Activated CD8-positive, alpha-beta memory T cell treated with anti-CD3 and anti-CD28 coated beads for 36 hours (primary cell): ENCODE measurements around the gene GMPR. TPM values are rescaled to one million over a fixed set of nuclear protein-coding genes. Genes with fewer than 3 reads are reported as not detected.
"Not testable (repeated sequence)": the region's sequence is repeated elsewhere in the genome, so short reads cannot be mapped to it uniquely, and the experiment has no call there.

Source experiments
- CTCF ChIA-PET: fragments of 350-600 bp; sonication (Branson Sonifier 250); formaldehyde crosslinking; loops from one replicate; lab custom pipeline; 2021; ENCODE audit warnings: antibody characterized with exemption; lab: Charles Lee
- POLR2A ChIA-PET: fragments of 350-600 bp; sonication (Branson Sonifier 250); formaldehyde crosslinking; loops from one replicate; lab custom pipeline; 2021; ENCODE audit warnings: antibody characterized with exemption; lab: Charles Lee
- total RNA-seq, 2 experiments: library from RNA; stranded (reverse); gene quantifications; one replicate each; pipeline ENCODE4 v1.2.3, GENCODE V29; 2021

The GMPR gene
- total RNA-seq, 2 experiments from 2014 or later: 0.80 to 0.92 TPM

DNA sequence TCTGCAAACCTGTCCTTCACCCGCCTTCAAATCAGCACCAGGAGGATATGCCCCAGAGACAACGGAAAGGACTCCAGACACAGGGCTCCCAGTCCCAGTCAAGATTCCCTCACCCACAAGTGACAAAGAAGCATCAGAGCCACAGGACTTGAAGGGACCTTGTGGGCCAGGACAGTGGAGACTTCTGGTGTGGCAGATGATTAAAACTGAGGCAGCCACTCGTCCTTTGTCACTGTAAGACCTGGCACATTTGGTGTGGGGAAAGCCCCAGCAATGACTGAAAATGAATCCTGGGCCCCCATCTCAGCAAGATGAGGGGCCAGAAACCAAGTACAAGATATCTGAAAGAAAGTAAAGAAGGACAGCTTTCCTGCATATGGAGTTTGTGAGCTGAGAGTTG is 15.6 kb upstream of the GMPR start:
- POLR2A ChIA-PET: no interaction called here
- CTCF ChIA-PET: no interaction called here

DNA sequence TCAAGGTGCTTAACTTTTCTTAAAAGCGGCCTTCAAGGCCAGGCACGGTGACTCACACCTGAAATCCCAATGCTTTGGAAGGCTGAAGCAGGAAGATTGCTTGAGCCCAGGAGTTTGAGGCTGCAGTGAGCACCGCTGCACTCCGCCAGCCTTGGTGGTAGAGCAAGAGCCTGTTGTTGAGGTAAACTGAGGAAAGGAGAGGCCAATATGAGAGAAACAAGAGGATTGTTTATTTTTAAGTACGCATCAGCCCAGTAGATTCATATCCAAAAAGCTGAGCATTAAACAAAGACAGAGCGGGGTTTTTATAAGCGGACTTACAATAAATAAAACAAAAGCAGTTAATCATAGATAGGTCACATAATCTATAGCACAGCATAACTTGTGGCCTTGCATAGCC is 15.0 kb upstream of the GMPR start:
- CTCF ChIA-PET: no interaction called here
- POLR2A ChIA-PET: no interaction called here

DNA sequence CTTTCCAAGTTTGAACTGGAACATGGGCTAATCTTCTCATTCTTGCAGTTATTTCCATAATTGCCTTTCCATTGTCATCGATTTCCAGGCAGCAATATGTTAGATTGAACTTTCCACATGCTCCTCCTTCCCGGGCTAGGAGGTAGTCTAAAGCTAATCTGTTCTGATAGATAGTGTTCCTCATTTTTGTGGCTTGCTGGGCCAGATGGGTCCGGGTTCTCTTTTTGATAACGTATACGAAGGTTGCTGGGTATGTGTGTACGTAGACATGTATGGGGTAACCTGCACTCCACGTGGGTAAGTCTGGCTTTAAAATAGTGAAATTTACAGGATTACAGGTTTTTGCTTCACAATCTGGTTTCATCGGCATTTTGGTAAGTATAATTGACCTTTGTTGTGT is 14.0 kb upstream of the GMPR start:
- POLR2A ChIA-PET: no interaction called here
- CTCF ChIA-PET: no interaction called here

DNA sequence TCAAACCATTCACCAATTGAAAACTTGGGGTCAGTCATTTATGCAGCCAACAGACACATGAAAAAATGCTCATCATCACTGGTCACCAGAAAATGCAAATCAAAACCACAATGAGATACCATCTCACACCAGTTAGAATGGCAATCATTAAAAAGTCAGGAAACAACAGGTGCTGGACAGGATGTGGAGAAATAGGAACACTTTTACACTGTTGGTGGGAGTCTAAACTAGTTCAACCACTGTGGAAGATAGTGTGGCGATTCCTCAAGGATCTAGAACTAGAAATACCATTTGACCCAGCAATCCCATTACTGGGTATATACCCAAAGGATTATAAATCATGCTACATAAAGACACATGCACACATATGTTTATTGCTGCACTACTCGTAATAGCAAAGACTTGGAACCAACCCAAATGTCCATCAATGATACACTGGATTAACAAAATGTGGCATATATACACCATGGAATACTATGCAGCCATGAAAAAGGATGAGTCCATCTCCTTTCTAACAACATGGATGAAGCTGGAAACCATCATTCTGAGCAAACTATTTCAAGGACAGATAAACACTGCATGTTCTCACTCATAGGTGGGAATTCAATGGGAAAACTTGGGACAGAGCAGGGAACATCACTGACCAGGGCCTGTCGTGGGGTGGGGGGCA is 13.2 kb upstream of the GMPR start:
- CTCF ChIA-PET: not testable (repeated sequence)

DNA sequence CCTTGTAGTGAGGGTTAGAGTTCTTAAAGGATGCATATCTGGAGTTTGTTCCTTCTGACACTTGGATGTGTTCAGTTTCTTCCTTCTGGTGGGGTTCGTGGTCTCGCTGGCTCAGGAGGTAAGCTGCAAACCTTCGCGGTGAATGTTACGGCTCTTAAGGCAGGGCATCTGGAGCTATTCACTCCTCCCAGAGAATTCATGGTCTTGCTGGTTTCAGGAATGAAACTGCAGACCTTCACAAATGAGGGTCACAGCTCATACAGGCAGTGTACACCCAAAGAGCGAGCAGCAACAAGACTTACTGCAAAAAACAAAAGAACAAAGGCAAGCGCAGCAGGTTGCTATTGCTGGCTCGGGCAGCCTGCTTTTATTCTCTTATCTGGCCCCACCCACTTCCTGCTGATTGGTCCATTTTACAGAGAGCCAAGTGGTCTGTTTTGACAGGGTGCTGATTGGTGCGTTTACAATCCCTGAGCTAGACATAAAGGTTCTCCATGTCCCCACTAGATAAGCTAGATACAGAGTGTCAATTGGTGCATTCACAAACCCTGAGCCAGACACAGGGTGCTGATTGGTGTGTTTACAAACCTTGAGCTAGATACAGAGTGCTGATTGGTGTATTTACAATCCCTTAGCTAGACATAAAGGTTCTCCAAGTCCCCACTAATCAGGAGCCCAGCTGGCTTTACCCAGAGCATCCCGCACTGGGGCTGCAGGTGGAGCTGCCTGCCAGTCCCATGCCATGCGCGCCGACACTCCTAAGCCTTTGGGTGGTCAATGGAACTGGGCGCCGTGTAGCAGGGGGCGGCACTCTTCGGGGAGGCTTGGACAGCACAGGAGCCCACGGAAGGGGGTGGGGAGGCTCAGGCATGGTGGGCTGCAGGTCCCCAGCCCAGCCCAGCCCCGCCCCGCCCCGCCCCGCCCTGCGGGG is 12.0 kb upstream of the GMPR start:
- POLR2A ChIA-PET, CTCF ChIA-PET: not testable (repeated sequence)

More for the DNA sequence above, 13.2 kb upstream of the GMPR start:
- POLR2A ChIA-PET: not testable (repeated sequence)

DNA sequence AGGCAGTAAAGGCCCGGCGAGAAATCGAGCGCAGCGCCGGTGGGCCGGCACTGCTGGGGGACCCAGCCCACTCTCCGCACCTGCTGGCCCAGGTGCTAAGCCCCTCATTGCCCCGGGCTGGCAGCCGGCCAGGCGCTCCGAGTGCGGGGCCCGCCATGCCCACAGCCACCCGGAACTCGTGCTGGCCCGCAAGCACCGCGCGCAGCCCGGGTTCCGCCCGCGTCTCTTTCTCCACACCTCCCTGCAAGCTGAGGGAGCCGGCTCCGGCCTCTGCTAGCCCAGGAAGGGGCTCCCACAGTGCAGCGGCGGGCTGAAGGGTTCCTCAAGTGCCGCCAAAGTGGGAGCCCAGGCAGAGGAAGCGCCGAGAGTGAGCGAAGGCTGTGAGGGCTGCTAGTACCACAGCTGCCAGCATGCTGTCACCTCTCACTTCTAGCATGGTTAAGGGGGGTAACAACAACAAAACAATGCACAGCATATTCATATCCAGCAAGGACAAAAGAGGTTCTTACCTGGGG is 11.3 kb upstream of the GMPR start:
- CTCF ChIA-PET: no interaction called here
- POLR2A ChIA-PET: no interaction called here

DNA sequence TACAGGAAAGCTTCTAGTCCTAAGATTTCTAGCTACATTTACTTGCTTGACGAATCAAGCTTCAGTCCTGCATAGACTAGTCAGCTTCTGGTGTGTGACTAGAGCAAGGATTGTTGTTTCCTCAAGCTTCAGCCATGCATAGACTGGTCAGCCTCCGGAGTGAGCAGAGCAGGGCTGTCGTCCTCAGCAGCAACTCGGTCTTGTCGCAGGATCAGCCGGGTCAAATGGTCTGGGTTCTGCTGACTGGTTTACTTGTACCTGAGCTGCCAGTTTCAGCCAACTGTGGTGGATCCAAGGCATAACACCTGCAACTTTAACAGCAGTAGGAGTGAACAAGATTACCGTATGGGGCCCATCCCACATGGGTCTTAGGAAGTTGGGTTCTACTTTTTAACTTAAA is 10.8 kb upstream of the GMPR start:
- CTCF ChIA-PET: no interaction called here

DNA sequence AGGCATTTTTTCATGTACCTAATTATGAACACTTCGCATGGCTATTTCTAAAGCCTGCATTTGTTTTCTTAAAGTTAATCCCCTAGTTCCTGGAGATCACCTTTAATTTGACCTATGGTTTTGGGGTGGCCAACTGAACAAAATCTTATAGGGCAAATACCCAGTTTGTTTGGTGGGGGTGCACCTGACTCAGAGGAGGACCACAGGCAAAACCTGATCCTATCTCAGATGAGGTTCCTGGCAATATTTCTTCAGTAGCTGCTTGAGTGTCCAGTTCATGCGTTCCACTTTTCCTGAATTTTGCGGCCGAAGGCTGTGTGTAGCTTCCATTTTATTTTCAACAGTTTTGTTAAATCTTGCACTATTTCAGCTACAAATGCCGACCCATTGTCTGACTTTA is 10.3 kb upstream of the GMPR start:
- ChIA-PET POLR2A (no interaction called here), CTCF (no interaction called here)

More for the DNA sequence above, 10.8 kb upstream of the GMPR start:
- POLR2A ChIA-PET: no interaction called here

DNA sequence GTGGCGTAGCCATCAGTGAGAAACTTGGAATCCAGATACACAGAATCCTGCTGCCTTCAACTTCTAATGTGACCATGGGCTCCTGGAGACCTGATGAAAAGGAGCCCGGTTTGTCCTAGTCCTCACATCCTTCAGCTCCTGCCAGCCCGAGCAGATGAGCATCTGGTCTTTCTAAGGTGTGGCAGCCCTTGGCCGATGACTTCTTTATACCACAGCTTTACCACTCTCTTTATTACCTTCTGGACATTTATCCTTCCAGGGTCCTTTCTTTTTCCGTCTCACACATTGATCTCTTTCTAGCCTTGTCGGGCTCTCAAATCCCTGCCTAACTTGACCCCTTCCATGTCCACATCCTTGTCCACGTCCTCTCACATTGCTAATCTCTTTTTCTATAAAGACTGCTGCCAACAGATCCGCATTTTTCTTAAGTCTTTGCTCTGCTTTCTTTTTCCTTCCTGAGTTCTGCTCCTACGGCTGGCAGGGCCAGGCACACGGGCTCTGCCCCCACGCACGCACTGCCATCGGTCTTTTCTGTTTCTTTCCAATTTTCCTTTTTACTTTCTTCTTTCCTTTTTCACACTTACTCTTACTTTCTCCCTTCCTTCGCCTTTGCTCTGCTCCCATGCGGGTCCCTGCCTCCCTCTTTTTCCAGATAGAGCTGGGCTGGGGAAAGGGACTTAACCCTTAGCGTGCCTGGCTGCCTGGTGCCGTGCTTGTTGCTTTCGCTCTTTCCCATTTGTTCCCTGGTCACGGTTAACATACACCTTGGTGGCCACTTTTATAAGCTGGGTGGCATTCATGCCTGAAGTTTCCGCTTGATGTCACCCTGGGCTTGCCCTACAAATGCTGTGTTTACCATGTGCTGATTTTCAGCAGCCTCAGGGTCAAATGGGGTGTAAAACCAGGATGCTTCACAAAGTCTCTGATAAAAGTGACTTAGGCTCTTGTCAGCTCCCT is 9.4 kb upstream of the GMPR start:
- ChIA-PET CTCF (no interaction called here), POLR2A (no interaction called here)

DNA sequence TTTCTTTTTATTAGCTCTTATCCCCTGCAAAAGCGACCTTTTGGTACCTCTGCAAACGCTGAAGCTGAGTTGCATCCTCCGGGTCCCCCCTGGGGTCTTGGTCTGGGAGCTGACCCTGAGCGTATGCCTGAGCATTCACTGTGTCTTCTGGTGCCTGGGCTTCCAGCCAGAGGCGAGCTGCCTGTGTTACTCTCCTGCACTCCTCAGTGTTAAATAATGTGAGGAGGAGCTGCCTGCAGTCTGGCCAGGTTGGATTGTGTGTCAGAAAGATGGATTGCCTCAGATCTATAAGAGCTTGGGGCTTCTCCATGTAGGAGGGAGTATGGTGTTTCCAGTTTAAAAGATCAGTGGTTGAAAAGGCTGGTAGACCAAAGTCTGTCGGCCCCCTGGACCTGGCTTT is 8.7 kb upstream of the GMPR start:
- POLR2A ChIA-PET: no interaction called here
- CTCF ChIA-PET: interaction anchor here (1.2 kb wide), 1 partner anchor 11 kb away, joined by 5 read pairs; no protein-coding TSS in a partner anchor

DNA sequence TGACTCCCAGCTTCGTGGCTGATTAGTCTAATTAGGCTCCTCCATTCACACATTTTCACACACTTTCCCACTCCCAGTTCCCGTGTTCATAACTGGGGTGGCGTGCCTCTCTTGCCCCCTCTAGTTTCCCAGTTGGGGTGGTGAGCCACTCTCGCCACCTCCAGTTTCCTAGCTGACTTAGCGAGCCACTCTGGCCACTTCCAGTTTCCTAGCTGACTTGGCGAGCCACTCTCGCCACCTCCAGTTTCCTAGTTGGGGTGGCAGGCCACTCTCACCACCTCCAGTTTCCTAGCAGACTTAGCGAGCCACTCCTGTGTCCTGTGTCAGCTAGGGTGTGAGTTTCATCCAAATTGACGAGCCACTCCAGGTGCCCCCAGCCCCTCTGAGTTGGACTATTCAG is 7.4 kb upstream of the GMPR start:
- POLR2A ChIA-PET: no interaction called here
- CTCF ChIA-PET: interaction anchor here (0.6 to 1.2 kb wide), 2 partner anchors 10 to 18 kb away, joined by 3 to 5 read pairs; no protein-coding TSS in a partner anchor

DNA sequence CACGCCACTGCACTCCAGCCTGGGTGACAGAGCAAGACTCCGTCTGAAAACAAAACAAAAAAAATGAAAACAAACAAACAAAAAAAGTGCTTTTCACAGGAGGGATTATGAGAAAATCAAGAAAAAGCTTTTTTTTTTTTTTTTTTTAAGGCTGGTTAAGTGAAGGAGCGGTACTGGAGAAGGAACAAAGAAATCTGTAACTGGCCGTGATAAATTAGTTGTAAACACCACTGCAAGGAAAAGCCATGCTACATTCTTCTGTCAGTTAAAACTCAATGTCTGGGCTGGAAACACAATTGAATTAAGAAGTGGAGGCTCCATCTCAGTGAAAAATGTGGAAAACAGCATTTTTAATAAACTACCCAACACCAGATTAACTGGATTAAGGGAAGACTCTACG is 6.3 kb upstream of the GMPR start:
- POLR2A ChIA-PET: no interaction called here
- CTCF ChIA-PET: no interaction called here

DNA sequence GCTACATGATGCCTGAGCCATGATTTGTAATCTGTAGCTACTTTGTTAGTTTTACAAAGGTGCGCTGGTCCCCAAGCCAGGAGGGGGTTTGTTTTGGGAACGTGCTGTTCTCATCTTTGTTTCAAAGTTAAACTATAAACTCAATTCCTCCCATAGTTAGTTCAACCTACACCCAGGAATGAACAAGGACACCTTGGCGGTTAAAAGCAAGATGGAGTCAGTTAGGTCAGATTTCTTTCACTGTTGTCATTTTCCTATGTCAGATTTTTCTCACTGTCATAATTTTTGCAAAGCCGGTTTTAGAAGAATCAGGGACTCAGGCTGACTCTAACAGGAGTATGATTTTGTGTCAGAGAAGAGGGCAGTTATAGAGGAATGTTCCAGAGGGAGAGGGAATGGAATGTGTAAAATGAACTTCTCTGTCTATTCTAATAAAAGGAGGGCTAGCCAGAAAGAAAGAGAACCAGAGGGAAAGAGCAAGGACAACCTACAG is 2.3 kb upstream of the GMPR start:
- CTCF ChIA-PET: no interaction called here
- POLR2A ChIA-PET: no interaction called here

DNA sequence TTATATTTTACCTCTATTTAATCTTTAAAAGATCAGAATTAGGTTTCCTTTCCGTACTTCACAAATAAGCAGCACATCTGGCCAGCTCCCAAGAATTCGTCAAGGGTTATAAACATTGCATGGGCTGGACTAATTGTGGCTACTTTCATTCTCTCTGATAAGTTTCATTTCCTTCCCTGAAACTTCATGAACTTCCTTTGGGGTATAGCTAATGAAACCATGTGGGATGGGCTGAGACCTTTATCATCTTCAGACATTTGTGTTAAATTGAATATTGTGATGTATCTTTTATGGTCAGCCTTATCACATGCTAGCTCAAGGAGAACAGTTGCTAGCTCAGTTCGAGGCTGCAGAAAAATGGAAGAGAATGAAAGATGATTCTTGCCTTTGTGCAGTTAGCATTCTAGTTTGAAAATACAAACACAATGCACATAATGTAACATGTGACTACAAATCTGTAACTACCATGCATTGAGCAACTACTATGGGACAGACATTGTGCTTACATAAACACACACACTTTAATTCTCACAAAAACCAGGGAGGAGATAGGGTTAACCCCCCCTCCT is 1.7 kb upstream of the GMPR start:
- CTCF ChIA-PET: interaction anchor here (0.6 kb wide), 1 partner anchor 95 kb away, joined by 4 read pairs; no protein-coding TSS in a partner anchor
- POLR2A ChIA-PET: no interaction called here

DNA sequence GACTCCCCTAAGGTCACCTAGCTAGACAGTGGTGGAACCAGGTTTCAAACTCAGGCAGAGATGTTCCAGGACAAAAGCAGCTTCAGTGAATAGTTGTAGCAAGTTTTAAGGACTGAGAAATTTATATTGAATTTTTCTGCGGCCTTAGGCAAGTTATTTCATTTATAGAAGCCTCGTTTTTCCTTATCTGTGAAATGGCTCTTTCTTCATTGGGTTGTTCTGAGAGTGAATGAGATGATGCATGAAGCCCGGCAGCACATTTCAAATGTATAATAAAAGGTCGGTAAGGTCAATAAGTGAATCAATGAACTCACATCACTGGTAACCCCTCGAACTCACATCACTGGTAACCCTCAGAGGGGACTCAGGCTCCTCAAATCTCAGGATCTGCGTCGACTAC is 1.1 kb upstream of the GMPR start:
- CTCF ChIA-PET: interaction anchor here (0.6 kb wide), 1 partner anchor 95 kb away, joined by 4 read pairs; no protein-coding TSS in a partner anchor
- POLR2A ChIA-PET: no interaction called here

DNA sequence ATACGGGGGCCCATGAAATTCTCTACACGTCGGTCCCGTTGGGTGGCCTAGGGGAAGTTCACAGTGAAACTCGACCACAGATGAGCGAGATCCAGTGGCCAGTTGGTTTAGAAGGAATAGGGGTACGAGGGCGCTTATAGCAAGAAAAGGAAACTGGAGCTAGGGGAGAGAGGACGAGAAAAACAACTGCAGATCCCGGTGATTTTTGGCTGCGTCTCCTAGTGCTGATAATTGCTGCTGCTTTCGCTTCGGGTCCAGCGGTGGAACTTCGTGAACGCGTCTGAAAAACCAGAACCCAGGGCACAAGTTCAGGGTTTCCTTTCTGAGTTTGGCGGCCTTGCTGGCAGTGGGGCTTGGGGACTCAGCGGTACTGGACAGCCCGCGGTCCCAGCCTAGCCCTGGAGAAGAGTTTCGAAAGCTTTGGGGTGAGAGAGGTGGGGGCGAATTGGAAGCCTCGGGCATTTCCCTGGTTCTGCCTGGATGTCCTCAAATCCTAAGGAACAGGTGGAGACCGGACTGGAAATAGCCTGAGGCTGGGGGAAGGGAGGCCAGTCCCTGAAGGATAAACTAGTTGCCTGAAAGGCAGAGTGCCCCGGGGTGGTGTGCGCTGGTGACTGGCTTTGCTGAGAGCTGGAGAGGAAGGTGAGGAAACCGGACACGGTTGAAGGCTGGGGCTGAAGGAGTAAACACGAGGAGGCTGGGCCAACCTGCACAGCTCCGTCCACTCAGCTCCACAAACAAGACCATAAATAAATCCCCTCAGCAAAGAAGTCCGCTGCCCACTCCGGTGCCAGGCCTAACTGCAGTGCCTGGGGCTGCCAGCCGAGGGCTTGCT is 793 bp downstream of the GMPR start:
- ChIA-PET POLR2A (interaction anchor here (0.5 kb wide), 1 partner anchor 588 kb away, joined by 3 read pairs; no protein-coding TSS in a partner anchor), CTCF (interaction anchor here (0.5 to 1.3 kb wide), 5 partner anchors 9 to 1228 kb away, joined by 3 to 4 read pairs (median 3); no protein-coding TSS in a partner anchor)

DNA sequence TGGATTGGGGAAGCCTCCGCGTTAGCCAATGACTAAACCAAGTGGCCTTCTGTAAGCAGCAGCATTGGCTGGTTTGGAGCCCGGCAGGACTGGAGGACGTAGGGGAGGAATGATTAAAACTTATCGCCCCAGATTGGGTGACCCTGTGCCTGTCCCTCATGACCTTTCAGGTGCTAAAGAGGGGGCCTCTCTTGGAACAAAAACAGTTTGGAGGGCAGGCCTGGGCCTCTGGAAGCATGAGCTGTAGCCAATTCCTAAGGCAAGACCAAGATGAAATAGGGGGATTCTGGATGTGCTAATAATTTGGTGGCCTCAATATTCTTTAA is 1.4 kb downstream of the GMPR start:
- CTCF ChIA-PET: interaction anchor here (0.6 to 2.2 kb wide), 3 partner anchors 9 to 524 kb away, joined by 3 to 6 read pairs (median 5); no protein-coding TSS in a partner anchor
- POLR2A ChIA-PET: no interaction called here
